Testis (tissue), 2 donors: ENCODE measurements around the gene CD151.

Source experiments
- POLR2A ChIP-seq: fragments of 450-650 bp; IDR thresholded peaks from one replicate; pipeline ENCODE4 v1.6.1; 2017; ENCODE audit warnings: antibody characterized with exemption, mild to moderate bottlenecking, moderate library complexity
- TF ChIP-seq, protein P1 (sequence below), 3 experiments: fragments of 450-650 bp in 2 of 3; fragments of 200-600 bp in 1 of 3; sonication (generic) in 1 of 3; IDR thresholded peaks; one replicate each; pipeline ENCODE4 v1.5.1; 2016 to 2019; ENCODE audit warnings: antibody characterized with exemption in 3 of 3, mild to moderate bottlenecking in 2 of 3, moderate library complexity in 1 of 3

GRCh38 chr11:825366-826226, 7.2 kb upstream of the CD151 start:
- no peak for TF ChIP-seq POLR2A
- TF ChIP-seq, protein P1, sequence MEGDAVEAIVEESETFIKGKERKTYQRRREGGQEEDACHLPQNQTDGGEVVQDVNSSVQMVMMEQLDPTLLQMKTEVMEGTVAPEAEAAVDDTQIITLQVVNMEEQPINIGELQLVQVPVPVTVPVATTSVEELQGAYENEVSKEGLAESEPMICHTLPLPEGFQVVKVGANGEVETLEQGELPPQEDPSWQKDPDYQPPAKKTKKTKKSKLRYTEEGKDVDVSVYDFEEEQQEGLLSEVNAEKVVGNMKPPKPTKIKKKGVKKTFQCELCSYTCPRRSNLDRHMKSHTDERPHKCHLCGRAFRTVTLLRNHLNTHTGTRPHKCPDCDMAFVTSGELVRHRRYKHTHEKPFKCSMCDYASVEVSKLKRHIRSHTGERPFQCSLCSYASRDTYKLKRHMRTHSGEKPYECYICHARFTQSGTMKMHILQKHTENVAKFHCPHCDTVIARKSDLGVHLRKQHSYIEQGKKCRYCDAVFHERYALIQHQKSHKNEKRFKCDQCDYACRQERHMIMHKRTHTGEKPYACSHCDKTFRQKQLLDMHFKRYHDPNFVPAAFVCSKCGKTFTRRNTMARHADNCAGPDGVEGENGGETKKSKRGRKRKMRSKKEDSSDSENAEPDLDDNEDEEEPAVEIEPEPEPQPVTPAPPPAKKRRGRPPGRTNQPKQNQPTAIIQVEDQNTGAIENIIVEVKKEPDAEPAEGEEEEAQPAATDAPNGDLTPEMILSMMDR (IDR thresholded peaks at IDR 0.05), result no peak
